Measurements from ENCODE around the gene KLF7. TPM values are rescaled to one million over a fixed set of nuclear protein-coding genes. Genes with fewer than 3 reads are reported as not detected.
A peak's percentile ranks its signal among the peaks of the same experiment; 100 is the strongest.

Gene KLF7
- total and polyA plus RNA-seq, 4 donors, result 4.4 to 51.8 (median 22.3) TPM

GRCh38 chr2:207073801-207074678, 91.7 kb downstream of the KLF7 start:
- Histone ChIP-seq H3K9me3 (ENCODE audit: control insufficient read depth in 4 of 4, insufficient read depth in 3 of 4, low read length in 3 of 4) (no peaks in the 10 kb centered on the region), H3K4me1 (ENCODE audit: control insufficient read depth in 5 of 5, insufficient read depth in 5 of 5, low read length in 5 of 5) (peaks cover 0 to 12% (median 7%) of the 10 kb centered on the region in 5 donors), H3K36me3 (ENCODE audit: control insufficient read depth in 4 of 4, insufficient read depth in 4 of 4, low read length in 4 of 4) (peaks cover 0 to 8% (median 2%) of the 10 kb centered on the region in 4 donors), H3K4me3 (no peak overlapping the region), H3K9ac (ENCODE audit: insufficient read depth in 1 of 2, low read length in 2 of 2) (no peak overlapping the region), H3K27ac (ENCODE audit: low read depth in 1 of 2, low read length in 1 of 2) (peak overlapping the region; percentile 45 to 73), H3K27me3 (ENCODE audit: control insufficient read depth in 3 of 3, insufficient read depth in 3 of 3, low read length in 2 of 3) (no peaks in the 10 kb centered on the region)
- ATAC-seq (ENCODE audit: insufficient read depth, low FRiP score) (peak; percentile 27), DNase-seq (peak in 2 of 3 donors; percentile 28 to 47)
- WGBS, 2 donors, result 5 to 13% methylated on average over 12 of the region's 12 CpGs
- no peak for TF ChIP-seq CTCF (IDR thresholded peaks at IDR 0.05; ENCODE audit: control extremely low read depth, extremely low read depth)

GRCh38 chr2:207073412-207073800, 92.3 kb downstream of the KLF7 start:
- Histone ChIP-seq H3K9me3 (ENCODE audit: control insufficient read depth in 4 of 4, insufficient read depth in 3 of 4, low read length in 3 of 4) (no peaks in the 10 kb centered on the region), H3K4me1 (ENCODE audit: control insufficient read depth in 5 of 5, insufficient read depth in 5 of 5, low read length in 5 of 5) (peaks cover 0 to 12% (median 7%) of the 10 kb centered on the region in 5 donors), H3K36me3 (ENCODE audit: control insufficient read depth in 4 of 4, insufficient read depth in 4 of 4, low read length in 4 of 4) (peaks cover 0 to 5% (median 2%) of the 10 kb centered on the region in 4 donors), H3K4me3 (no peak overlapping the region), H3K27me3 (ENCODE audit: control insufficient read depth in 3 of 3, insufficient read depth in 3 of 3, low read length in 2 of 3) (no peaks in the 10 kb centered on the region), H3K9ac (ENCODE audit: insufficient read depth in 1 of 2, low read length in 2 of 2) (no peak overlapping the region), H3K27ac (ENCODE audit: low read depth in 1 of 2, low read length in 1 of 2) (peak overlapping the region in 1 of 2 donors; percentile 45)
- DNase-seq (no peak), ATAC-seq (ENCODE audit: insufficient read depth, low FRiP score) (no peak)
- no peak for TF ChIP-seq CTCF (IDR thresholded peaks at IDR 0.05; ENCODE audit: control extremely low read depth, extremely low read depth)

- H3K4me3 ChIP-seq, result no peak overlapping the region
- TF ChIP-seq CTCF (IDR thresholded peaks at IDR 0.05; ENCODE audit: control extremely low read depth, extremely low read depth), result no peak
- H3K27me3 ChIP-seq (ENCODE audit: control insufficient read depth in 3 of 3, insufficient read depth in 3 of 3, low read length in 2 of 3), result no peaks in the 10 kb centered on the region
- DNase-seq, result no peak
- peaks cover 0 to 12% (median 7%) of the 10 kb centered on the region in 5 donors for H3K4me1 ChIP-seq (ENCODE audit: control insufficient read depth in 5 of 5, insufficient read depth in 5 of 5, low read length in 5 of 5)
- 80 to 88% methylated on average over 1 of the region's 1 CpG for WGBS, 2 donors
- H3K36me3 ChIP-seq (ENCODE audit: control insufficient read depth in 4 of 4, insufficient read depth in 4 of 4, low read length in 4 of 4), result peaks cover 0 to 2% (median 0%) of the 10 kb centered on the region in 4 donors
- no peak overlapping the region for H3K27ac ChIP-seq (ENCODE audit: low read depth in 1 of 2, low read length in 1 of 2)
- no peak for ATAC-seq (ENCODE audit: insufficient read depth, low FRiP score)
- H3K9me3 ChIP-seq (ENCODE audit: control insufficient read depth in 4 of 4, insufficient read depth in 3 of 4, low read length in 3 of 4), result no peaks in the 10 kb centered on the region
- no peak overlapping the region for H3K9ac ChIP-seq (ENCODE audit: insufficient read depth in 1 of 2, low read length in 2 of 2)
Measured at GRCh38 chr2:207072571-207072970, 93.2 kb downstream of the KLF7 start.
